Gastroesophageal sphincter (tissue), 3 donors: ENCODE measurements around the gene GPR68.

ENCODE experiments used
- EP300 ChIP-seq: sonication (generic); formaldehyde crosslinking; IDR thresholded peaks from one replicate; pipeline ENCODE4 v1.6.1; 2017; ENCODE audit warnings: antibody characterized with exemption, mild to moderate bottlenecking
- POLR2A ChIP-seq, 2 donors: fragments of 450-650 bp; IDR thresholded peaks; one replicate each; pipeline ENCODE4 v1.6.1; 2017; ENCODE audit warnings: antibody characterized with exemption in 2 of 2, mild to moderate bottlenecking in 2 of 2, moderate library complexity in 1 of 2
- TF ChIP-seq, protein P1 (sequence below), 4 experiments: fragments of 200-600 bp in 2 of 4; fragments of 450-650 bp in 2 of 4; sonication (generic) in 1 of 4; IDR thresholded peaks; one replicate each; pipeline ENCODE4 v1.5.1; 2017 to 2019; ENCODE audit warnings: antibody characterized with exemption in 4 of 4, mild to moderate bottlenecking in 2 of 4, moderate library complexity in 2 of 4

DNA sequence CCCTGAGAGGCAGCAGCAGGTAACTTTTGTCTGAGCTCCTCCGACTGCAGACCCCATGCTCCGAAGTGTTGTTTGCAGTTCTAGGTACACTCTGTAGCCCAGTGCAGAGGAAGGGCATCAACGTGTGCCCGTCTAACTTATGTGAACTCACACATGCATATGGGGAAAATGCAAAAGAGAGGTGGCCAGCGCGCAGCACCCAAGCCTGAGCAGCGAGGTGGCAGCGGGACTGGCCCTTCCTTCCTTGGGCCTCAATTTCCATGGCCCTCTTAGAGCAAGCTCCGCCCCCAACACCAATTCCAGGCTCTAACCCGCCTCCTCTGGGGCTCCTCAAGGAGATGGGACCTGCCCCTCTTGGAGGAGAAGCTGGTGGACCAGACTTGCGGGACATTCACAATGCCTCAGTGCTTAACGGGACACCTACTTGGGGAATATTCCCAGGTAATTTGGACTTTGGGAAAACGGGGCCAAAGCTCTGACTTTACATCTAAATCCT, 27.7 kb downstream of the GPR68 start:
- TF ChIP-seq, protein P1, sequence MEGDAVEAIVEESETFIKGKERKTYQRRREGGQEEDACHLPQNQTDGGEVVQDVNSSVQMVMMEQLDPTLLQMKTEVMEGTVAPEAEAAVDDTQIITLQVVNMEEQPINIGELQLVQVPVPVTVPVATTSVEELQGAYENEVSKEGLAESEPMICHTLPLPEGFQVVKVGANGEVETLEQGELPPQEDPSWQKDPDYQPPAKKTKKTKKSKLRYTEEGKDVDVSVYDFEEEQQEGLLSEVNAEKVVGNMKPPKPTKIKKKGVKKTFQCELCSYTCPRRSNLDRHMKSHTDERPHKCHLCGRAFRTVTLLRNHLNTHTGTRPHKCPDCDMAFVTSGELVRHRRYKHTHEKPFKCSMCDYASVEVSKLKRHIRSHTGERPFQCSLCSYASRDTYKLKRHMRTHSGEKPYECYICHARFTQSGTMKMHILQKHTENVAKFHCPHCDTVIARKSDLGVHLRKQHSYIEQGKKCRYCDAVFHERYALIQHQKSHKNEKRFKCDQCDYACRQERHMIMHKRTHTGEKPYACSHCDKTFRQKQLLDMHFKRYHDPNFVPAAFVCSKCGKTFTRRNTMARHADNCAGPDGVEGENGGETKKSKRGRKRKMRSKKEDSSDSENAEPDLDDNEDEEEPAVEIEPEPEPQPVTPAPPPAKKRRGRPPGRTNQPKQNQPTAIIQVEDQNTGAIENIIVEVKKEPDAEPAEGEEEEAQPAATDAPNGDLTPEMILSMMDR (IDR thresholded peaks at IDR 0.05): no peak
- TF ChIP-seq POLR2A (IDR thresholded peaks at IDR 0.05) (no peak), EP300 (no peak)
